Measurements from ENCODE around the gene ARFGAP1.

Gene ARFGAP1

GRCh38 chr20:63336232-63336752, 63.7 kb downstream of the ARFGAP1 start:
- DNase-seq, result no peak

DNA sequence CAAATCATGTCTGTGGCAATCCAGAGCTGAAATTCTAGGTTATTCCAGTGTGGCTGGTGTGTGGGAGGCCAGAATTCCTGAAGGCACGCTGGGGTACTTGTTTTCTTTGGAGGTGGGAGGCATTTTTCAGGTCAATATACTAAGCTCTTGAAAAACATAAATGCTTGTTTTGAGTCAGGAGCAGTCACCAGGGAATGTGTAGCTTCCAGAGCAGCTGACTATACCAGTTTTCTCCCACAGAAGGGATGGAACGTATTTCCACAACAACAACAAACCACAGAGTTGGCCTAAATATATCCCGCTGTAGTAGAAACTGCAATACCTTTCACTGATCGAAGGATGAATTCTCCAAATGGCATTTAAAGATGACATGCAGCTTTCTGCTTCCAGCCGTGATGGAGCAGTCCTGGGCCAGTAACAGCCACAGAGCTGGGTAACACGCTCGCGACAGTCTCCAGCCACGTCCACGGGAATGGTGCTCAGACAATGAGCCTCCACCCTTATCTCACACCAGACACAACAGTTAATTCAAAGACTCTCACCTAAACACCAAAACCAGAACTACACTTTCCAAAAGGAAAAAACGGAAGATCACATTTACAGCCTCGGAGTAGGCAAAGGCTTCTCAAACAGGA, 65.3 kb downstream of the ARFGAP1 start:
- DNase-seq, result no peak
